ENCODE data around the gene SNX20.

The SNX20 gene

GRCh38 chr16:50712560-50712898 lies 31.4 kb upstream of the SNX20 start:
- TF ChIP-seq, protein P1, sequence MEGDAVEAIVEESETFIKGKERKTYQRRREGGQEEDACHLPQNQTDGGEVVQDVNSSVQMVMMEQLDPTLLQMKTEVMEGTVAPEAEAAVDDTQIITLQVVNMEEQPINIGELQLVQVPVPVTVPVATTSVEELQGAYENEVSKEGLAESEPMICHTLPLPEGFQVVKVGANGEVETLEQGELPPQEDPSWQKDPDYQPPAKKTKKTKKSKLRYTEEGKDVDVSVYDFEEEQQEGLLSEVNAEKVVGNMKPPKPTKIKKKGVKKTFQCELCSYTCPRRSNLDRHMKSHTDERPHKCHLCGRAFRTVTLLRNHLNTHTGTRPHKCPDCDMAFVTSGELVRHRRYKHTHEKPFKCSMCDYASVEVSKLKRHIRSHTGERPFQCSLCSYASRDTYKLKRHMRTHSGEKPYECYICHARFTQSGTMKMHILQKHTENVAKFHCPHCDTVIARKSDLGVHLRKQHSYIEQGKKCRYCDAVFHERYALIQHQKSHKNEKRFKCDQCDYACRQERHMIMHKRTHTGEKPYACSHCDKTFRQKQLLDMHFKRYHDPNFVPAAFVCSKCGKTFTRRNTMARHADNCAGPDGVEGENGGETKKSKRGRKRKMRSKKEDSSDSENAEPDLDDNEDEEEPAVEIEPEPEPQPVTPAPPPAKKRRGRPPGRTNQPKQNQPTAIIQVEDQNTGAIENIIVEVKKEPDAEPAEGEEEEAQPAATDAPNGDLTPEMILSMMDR (IDR thresholded peaks at IDR 0.05; ENCODE audit: control extremely low read depth, extremely low read depth, low read depth, missing control alignments) = no peak
- POLR2A ChIA-PET = no interaction called here
- no peak for DNase-seq (ENCODE audit: extremely low spot score)
- CTCF ChIA-PET = interaction anchor here (1.2 to 1.7 kb wide), 2 partner anchors 11 to 94 kb away, joined by 3 to 5 read pairs; no protein-coding TSS in a partner anchor

DNA sequence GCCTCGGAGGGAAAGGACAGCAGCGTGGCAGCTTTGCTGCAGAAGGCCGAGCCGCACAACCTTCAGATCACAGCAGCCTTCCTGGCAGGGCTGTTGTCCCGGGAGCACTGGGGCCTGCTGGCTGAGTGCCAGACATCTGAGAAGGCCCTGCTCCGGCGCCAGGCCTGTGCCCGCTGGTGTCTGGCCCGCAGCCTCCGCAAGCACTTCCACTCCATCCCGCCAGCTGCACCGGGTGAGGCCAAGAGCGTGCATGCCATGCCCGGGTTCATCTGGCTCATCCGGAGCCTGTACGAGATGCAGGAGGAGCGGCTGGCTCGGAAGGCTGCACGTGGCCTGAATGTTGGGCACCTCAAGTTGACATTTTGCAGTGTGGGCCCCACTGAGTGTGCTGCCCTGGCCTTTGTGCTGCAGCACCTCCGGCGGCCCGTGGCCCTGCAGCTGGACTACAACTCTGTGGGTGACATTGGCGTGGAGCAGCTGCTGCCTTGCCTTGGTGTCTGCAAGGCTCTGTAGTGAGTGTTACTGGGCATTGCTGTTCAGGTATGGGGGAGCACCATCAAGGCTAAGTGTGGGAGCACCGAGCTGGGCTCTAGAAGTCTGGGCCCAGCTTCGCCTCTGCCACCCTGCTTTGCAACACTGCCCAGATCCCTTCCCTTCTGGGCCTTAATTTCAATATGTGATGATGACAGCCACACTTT lies 30.9 kb upstream of the SNX20 start:
- DNase-seq (ENCODE audit: extremely low spot score) = no peak
- CTCF ChIA-PET = interaction anchor here (1.2 kb wide), 1 partner anchor 11 kb away, joined by 3 read pairs; no protein-coding TSS in a partner anchor

DNA sequence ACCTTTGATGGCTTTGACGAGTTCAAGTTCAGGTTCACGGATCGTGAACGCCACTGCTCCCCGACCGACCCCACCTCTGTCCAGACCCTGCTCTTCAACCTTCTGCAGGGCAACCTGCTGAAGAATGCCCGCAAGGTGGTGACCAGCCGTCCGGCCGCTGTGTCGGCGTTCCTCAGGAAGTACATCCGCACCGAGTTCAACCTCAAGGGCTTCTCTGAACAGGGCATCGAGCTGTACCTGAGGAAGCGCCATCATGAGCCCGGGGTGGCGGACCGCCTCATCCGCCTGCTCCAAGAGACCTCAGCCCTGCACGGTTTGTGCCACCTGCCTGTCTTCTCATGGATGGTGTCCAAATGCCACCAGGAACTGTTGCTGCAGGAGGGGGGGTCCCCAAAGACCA lies 29.9 kb upstream of the SNX20 start:
- POLR2A ChIA-PET = no interaction called here
- CTCF ChIA-PET = interaction anchor here (1.1 to 1.5 kb wide), 3 partner anchors 10 to 43 kb away, joined by 3 to 4 read pairs (median 3); no protein-coding TSS in a partner anchor
- no peak for DNase-seq (ENCODE audit: extremely low spot score)
- TF ChIP-seq, protein P1 (IDR thresholded peaks at IDR 0.05; ENCODE audit: control extremely low read depth, extremely low read depth, low read depth, missing control alignments) = no peak

More for the DNA sequence above, 30.9 kb upstream of the SNX20 start:
- TF ChIP-seq, protein P1 (IDR thresholded peaks at IDR 0.05; ENCODE audit: control extremely low read depth, extremely low read depth, low read depth, missing control alignments) = no peak
- POLR2A ChIA-PET = no interaction called here

DNA sequence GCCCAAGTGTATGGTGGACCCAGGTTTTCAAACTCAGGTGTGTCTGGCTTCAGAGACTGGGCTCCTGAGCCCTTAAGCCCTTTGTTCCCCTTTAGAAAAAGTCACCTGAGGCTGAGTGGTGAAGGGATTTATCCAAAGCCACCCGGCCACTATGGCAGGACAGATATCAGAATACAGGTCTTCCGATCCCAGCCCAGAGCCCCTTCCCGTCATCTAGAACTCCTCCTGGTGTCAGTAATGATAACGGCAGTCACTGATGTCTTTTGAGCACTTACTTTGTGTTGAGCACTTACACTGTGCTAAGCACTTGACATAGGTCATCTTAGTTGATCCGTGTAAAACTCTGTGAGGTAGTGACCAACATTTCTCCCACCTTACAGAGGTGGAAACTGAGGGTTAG lies 28.9 kb upstream of the SNX20 start:
- TF ChIP-seq, protein P1 (IDR thresholded peaks at IDR 0.05; ENCODE audit: control extremely low read depth, extremely low read depth, low read depth, missing control alignments) = no peak
- ChIA-PET CTCF (interaction anchor here (1.3 to 1.5 kb wide), 3 partner anchors 9 to 42 kb away, joined by 3 to 4 read pairs (median 4); no protein-coding TSS in a partner anchor), POLR2A (no interaction called here)
- DNase-seq (ENCODE audit: extremely low spot score) = no peak

- TF ChIP-seq, protein P1 (IDR thresholded peaks at IDR 0.05; ENCODE audit: control extremely low read depth, extremely low read depth, low read depth, missing control alignments) = no peak
- ChIA-PET POLR2A (interaction anchor here (0.9 kb wide), 1 partner anchor 8 kb away, joined by 3 read pairs; no protein-coding TSS in a partner anchor), CTCF (interaction anchor here (0.9 to 2.0 kb wide), 11 partner anchors 10 to 354 kb away, joined by 3 to 6 read pairs (median 4); no protein-coding TSS in a partner anchor)
- peak; percentile 45 for DNase-seq (ENCODE audit: extremely low spot score)
These were observed 28.1 kb upstream of the SNX20 start for GRCh38 chr16:50709061-50709684.

GRCh38 chr16:50708373-50709060 lies 27.4 kb upstream of the SNX20 start:
- DNase-seq (ENCODE audit: extremely low spot score) = no peak
- TF ChIP-seq, protein P1 (IDR thresholded peaks at IDR 0.05; ENCODE audit: control extremely low read depth, extremely low read depth, low read depth, missing control alignments) = no peak
- CTCF ChIA-PET = interaction anchor here (0.7 to 2.0 kb wide), 13 partner anchors 8 to 354 kb away, joined by 3 to 6 read pairs (median 4); no protein-coding TSS in a partner anchor
- POLR2A ChIA-PET = interaction anchor here (0.9 kb wide), 1 partner anchor 8 kb away, joined by 3 read pairs; no protein-coding TSS in a partner anchor

Data from GM10248 (cell line).